Measurements from ENCODE around the gene AIPL1. TPM values are rescaled to one million over a fixed set of nuclear protein-coding genes. Genes with fewer than 3 reads are reported as not detected.

Gene AIPL1
- total and polyA plus RNA-seq, 4 donors = not detected

GRCh38 chr17:6465206-6466003 is 30.5 kb upstream of the AIPL1 start:
- no peak for ATAC-seq (ENCODE audit: insufficient read depth, low FRiP score)
- Histone ChIP-seq H3K27me3 (ENCODE audit: control insufficient read depth in 3 of 3, insufficient read depth in 3 of 3, low read length in 2 of 3) (no peaks in the 10 kb centered on the region), H3K27ac (ENCODE audit: low read depth in 1 of 2, low read length in 1 of 2) (no peak overlapping the region), H3K4me3 (no peak overlapping the region), H3K4me1 (ENCODE audit: control insufficient read depth in 5 of 5, insufficient read depth in 5 of 5, low read length in 5 of 5) (no peaks in the 10 kb centered on the region), H3K9ac (ENCODE audit: insufficient read depth in 1 of 2, low read length in 2 of 2) (no peak overlapping the region), H3K9me3 (ENCODE audit: control insufficient read depth in 4 of 4, insufficient read depth in 3 of 4, low read length in 3 of 4) (no peaks in the 10 kb centered on the region), H3K36me3 (ENCODE audit: control insufficient read depth in 4 of 4, insufficient read depth in 4 of 4, low read length in 4 of 4) (peaks cover 0 to 10% (median 0%) of the 10 kb centered on the region in 4 donors)
- DNase-seq = no peak
- 87 to 88% methylated on average over 19 of the region's 19 CpGs for WGBS, 2 donors
- no peak for TF ChIP-seq CTCF (IDR thresholded peaks at IDR 0.05; ENCODE audit: control extremely low read depth, extremely low read depth)

DNA sequence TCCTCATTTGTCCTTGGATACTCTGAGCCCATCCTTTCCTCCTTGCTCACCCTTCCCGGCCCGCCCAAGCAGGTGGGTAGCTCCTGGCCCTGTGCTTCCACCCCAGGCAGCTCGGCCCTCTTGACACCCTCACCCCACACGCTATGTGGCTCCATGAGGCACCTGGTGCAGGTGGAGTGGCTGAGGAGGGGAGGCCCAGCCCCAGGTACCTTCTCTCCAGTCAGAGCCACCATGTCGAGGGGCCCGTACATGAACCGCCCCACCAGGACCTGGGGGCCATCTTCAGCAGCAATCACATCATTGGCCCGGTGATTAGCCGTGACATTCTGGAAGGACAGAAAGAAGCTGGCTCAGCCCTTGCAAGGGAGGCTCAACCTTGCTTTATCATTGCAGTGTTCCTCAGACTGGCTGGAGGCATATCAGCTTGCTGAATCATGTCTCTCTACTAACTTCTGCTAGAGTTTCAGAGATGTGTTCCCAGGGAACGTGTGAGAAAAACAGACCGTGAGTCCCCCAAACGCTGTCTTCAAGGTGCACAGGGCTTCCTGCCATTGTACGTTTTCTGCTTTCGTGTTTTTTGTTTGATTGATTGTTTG is 29.6 kb upstream of the AIPL1 start:
- no peak overlapping the region for H3K27ac ChIP-seq (ENCODE audit: low read depth in 1 of 2, low read length in 1 of 2)
- no peaks in the 10 kb centered on the region for H3K27me3 ChIP-seq (ENCODE audit: control insufficient read depth in 3 of 3, insufficient read depth in 3 of 3, low read length in 2 of 3)
- ATAC-seq (ENCODE audit: insufficient read depth, low FRiP score) = no peak
- H3K4me1 ChIP-seq (ENCODE audit: control insufficient read depth in 5 of 5, insufficient read depth in 5 of 5, low read length in 5 of 5) = no peaks in the 10 kb centered on the region
- H3K4me3 ChIP-seq = no peak overlapping the region
- peaks cover 0 to 6% (median 0%) of the 10 kb centered on the region in 4 donors for H3K36me3 ChIP-seq (ENCODE audit: control insufficient read depth in 4 of 4, insufficient read depth in 4 of 4, low read length in 4 of 4)
- no peak for TF ChIP-seq CTCF (IDR thresholded peaks at IDR 0.05; ENCODE audit: control extremely low read depth, extremely low read depth)
- H3K9ac ChIP-seq (ENCODE audit: insufficient read depth in 1 of 2, low read length in 2 of 2) = no peak overlapping the region
- DNase-seq = no peak
- WGBS, 2 donors = 93 to 94% methylated on average over 14 of the region's 14 CpGs
- H3K9me3 ChIP-seq (ENCODE audit: control insufficient read depth in 4 of 4, insufficient read depth in 3 of 4, low read length in 3 of 4) = no peaks in the 10 kb centered on the region

- Histone ChIP-seq H3K36me3 (ENCODE audit: control insufficient read depth in 4 of 4, insufficient read depth in 4 of 4, low read length in 4 of 4) (peaks cover 0 to 6% (median 0%) of the 10 kb centered on the region in 4 donors), H3K27me3 (ENCODE audit: control insufficient read depth in 3 of 3, insufficient read depth in 3 of 3, low read length in 2 of 3) (no peaks in the 10 kb centered on the region), H3K4me1 (ENCODE audit: control insufficient read depth in 5 of 5, insufficient read depth in 5 of 5, low read length in 5 of 5) (no peaks in the 10 kb centered on the region), H3K4me3 (no peak overlapping the region), H3K9ac (ENCODE audit: insufficient read depth in 1 of 2, low read length in 2 of 2) (no peak overlapping the region), H3K27ac (ENCODE audit: low read depth in 1 of 2, low read length in 1 of 2) (no peak overlapping the region), H3K9me3 (ENCODE audit: control insufficient read depth in 4 of 4, insufficient read depth in 3 of 4, low read length in 3 of 4) (no peaks in the 10 kb centered on the region)
- no peak for TF ChIP-seq CTCF (IDR thresholded peaks at IDR 0.05; ENCODE audit: control extremely low read depth, extremely low read depth)
- ATAC-seq (ENCODE audit: insufficient read depth, low FRiP score) (no peak), DNase-seq (no peak)
- 95 to 97% methylated on average over 24 of the region's 24 CpGs for WGBS, 2 donors
Observed at GRCh38 chr17:6463616-6464445, 28.9 kb upstream of the AIPL1 start.

Measured in lung (tissue), 12 donors.